Measurements from ENCODE around the gene SLC2A9. TPM values are rescaled to one million over a fixed set of nuclear protein-coding genes. Genes with fewer than 3 reads are reported as not detected.

Gene SLC2A9
- total RNA-seq, 1 donor from 2014 or later = 8.2 TPM

GRCh38 chr4:10041036-10041435 lies 19.7 kb upstream of the SLC2A9 start:
- Histone ChIP-seq H3K4me3 (no peak overlapping the region), H3K36me3 (no peaks in the 10 kb centered on the region), H3K9me3 (replicated peaks) (peaks cover 18% of the 10 kb centered on the region), H3K4me1 (no peaks in the 10 kb centered on the region), H3K27me3 (ENCODE audit: low read depth) (no peaks in the 10 kb centered on the region), H3K27ac (replicated peaks) (no peak overlapping the region)
- no peak for TF ChIP-seq CTCF (IDR thresholded peaks at IDR 0.05; ENCODE audit: borderline replicate concordance)
- intact Hi-C loops (cut with micrococcal nuclease) = no loop called here
- DNase-seq = no peak

DNA sequence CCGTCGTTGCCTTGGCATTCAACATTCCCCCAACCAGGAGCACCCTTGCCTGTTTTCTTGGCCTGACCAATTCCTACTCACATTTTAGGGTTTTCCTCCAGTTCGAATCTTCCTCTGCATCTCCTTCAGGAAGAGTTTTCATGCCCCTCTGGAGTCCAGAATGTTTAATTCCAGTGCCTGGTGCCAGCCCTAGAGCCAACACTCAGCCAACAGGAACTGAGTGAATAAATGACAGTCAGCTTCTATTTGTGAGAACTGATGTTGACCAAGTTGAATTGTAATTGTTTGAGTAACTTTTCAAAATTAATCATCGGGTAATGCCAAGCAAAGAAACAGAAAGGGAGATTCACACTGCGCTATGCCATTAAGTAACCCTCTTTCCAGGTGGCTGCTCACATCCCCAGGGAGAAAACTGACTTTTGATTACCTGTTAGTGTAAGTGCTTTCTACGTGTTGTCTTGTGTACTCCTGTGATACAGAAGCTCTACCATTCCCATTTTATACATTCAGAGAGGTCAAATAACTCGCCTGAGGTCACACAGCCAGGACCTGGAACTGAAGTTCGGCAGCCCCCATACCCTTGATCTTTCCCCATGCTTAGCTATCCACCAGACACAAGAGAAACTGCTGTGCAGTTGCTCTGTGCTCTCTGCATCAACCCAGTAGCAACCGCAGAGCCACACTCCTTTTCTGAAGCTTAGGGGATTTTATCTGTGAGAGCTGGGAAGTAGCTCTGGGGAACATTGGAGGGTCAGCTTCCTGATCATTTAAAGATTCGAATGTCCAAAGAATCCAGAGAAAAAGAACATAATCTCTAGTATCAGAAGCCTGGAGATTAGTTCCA lies 19.0 kb upstream of the SLC2A9 start:
- TF ChIP-seq CTCF (IDR thresholded peaks at IDR 0.05; ENCODE audit: borderline replicate concordance) = no peak
- H3K9me3 ChIP-seq (replicated peaks) = peaks cover 18% of the 10 kb centered on the region
- no peak overlapping the region for H3K27ac ChIP-seq (replicated peaks)
- no peaks in the 10 kb centered on the region for H3K36me3 ChIP-seq
- intact Hi-C loops (cut with micrococcal nuclease) = no loop called here
- no peak overlapping the region for H3K4me3 ChIP-seq
- no peaks in the 10 kb centered on the region for H3K4me1 ChIP-seq
- DNase-seq = no peak
- no peaks in the 10 kb centered on the region for H3K27me3 ChIP-seq (ENCODE audit: low read depth)

DNA sequence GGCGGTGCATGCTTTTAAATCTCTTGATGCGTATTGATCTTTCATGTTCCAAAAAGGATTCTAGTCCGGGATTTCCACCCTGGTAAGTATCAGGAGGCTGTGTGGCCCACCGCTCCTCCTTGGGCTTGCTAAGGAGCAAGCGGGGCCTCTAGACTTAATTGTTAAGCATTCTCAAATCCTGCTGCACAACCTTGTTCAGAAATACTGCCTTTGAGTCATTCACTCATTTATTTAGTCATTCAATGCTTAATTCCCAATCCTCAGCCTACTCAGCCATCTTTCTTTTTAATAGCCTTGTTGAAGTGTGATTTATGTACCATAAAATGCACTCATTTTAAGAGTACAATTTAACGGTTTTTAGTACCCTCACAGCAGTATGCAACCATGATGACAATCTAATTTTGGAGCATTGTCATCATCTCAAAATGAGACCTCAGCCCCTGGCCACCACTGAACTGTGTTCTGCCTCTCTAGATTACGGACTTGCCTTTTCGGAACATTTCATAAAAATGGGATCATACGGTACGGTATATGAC lies 15.6 kb upstream of the SLC2A9 start:
- no peaks in the 10 kb centered on the region for H3K27me3 ChIP-seq (ENCODE audit: low read depth)
- TF ChIP-seq CTCF (IDR thresholded peaks at IDR 0.05; ENCODE audit: borderline replicate concordance) = no peak
- no peak overlapping the region for H3K27ac ChIP-seq (replicated peaks)
- H3K9me3 ChIP-seq (replicated peaks) = no peaks in the 10 kb centered on the region
- no peak overlapping the region for H3K4me3 ChIP-seq
- peaks cover 29% of the 10 kb centered on the region for H3K4me1 ChIP-seq
- DNase-seq = no peak
- no peaks in the 10 kb centered on the region for H3K36me3 ChIP-seq
- intact Hi-C loops (cut with micrococcal nuclease) = no loop called here

DNA sequence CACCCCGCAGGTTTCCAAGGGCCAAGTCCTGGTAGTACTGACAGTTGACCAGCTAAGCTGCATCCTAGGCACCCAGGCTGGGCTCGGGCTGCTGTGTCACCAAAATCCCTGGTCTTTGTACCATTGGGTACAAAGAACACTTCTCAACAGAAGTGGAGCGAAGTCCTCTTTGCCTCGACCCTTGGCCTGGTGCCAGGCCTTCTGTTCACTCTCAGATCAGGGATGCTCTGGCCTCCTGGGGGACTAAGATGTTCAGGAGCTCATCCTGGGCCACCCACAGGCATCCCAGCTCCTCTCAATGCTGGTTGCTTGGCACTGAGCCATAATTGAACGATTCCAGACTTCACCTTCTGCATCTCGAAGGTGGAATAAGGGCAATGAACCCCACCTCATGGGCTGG lies 13.8 kb upstream of the SLC2A9 start:
- DNase-seq = no peak
- Histone ChIP-seq H3K27ac (replicated peaks) (no peak overlapping the region), H3K4me3 (no peak overlapping the region), H3K9me3 (replicated peaks) (no peaks in the 10 kb centered on the region), H3K27me3 (ENCODE audit: low read depth) (no peaks in the 10 kb centered on the region), H3K4me1 (peaks cover 45% of the 10 kb centered on the region), H3K36me3 (no peaks in the 10 kb centered on the region)
- intact Hi-C loops (cut with micrococcal nuclease) = no loop called here
- no peak for TF ChIP-seq CTCF (IDR thresholded peaks at IDR 0.05; ENCODE audit: borderline replicate concordance)

DNA sequence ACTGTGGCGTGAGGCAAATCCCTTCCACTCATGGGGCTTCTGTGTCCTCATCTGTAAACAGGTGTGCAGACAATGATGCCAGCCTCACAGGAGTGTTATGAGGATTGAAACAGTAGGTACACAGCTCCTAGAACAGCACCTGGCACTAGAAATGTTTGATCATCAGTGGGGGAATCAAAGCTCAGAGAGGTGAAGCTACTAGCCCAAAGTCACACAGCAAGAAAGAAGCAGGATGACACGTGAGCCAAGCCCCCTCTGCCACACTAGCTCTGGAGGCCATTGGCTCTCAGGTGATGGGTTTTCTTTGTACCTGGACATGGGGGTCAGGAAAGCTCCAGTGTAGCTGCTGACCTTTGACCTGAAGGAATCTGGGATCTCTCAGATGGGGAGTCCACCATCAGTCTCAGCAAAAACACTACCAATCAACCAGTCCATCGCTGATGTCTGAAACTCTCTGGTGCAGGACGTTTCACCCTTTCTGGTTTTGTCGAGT lies 13.4 kb upstream of the SLC2A9 start:
- H3K27ac ChIP-seq (replicated peaks) = peak overlapping the region; percentile 68

More for the DNA sequence above, 13.4 kb upstream of the SLC2A9 start:
- no peaks in the 10 kb centered on the region for H3K36me3 ChIP-seq
- H3K27me3 ChIP-seq (ENCODE audit: low read depth) = no peaks in the 10 kb centered on the region
- H3K4me3 ChIP-seq = no peak overlapping the region
- intact Hi-C loops (cut with micrococcal nuclease) = no loop called here
- H3K9me3 ChIP-seq (replicated peaks) = no peaks in the 10 kb centered on the region
- H3K4me1 ChIP-seq = peaks cover 45% of the 10 kb centered on the region
- DNase-seq = no peak
- TF ChIP-seq CTCF (IDR thresholded peaks at IDR 0.05; ENCODE audit: borderline replicate concordance) = no peak
